Activated CD4-positive, alpha-beta memory T cell treated with anti-CD3 and anti-CD28 coated beads for 36 hours (primary cell): ENCODE measurements around the gene CSNK1G1. TPM values are rescaled to one million over a fixed set of nuclear protein-coding genes. Genes with fewer than 3 reads are reported as not detected.
"Not testable (repeated sequence)": the region's sequence is repeated elsewhere in the genome, so short reads cannot be mapped to it uniquely, and the experiment has no call there.

Source experiments
- CTCF ChIA-PET: fragments of 350-600 bp; sonication (Branson Sonifier 250); formaldehyde crosslinking; loops from one replicate; lab custom pipeline; 2021; ENCODE audit warnings: antibody characterized with exemption, inconsistent platforms; lab: Charles Lee
- POLR2A ChIA-PET: fragments of 350-600 bp; sonication (Branson Sonifier 250); formaldehyde crosslinking; loops from one replicate; lab custom pipeline; 2021; ENCODE audit warnings: antibody characterized with exemption; lab: Charles Lee
- DNase-seq: peaks from one replicate; pipeline ENCODE4 v3.0.0-alpha.2; 2020
- H3K27ac Mint-ChIP-seq: one replicate; pipeline ENCODE4 v1.8.0; 2021; ENCODE audit warnings: mixed read lengths
- H3K27me3 Mint-ChIP-seq: one replicate; pipeline ENCODE4 v1.8.0; 2021; ENCODE audit warnings: mixed read lengths
- H3K36me3 Mint-ChIP-seq: one replicate; pipeline ENCODE4 v1.8.0; 2021; ENCODE audit warnings: mixed read lengths
- H3K4me1 Mint-ChIP-seq: one replicate; pipeline ENCODE4 v1.8.0; 2021; ENCODE audit warnings: low read depth, mixed read lengths
- H3K4me3 Mint-ChIP-seq: one replicate; pipeline ENCODE4 v1.8.0; 2021; ENCODE audit warnings: mild to moderate bottlenecking, mixed read lengths
- H3K9me3 Mint-ChIP-seq: one replicate; pipeline ENCODE4 v1.8.0; 2021; ENCODE audit warnings: mixed read lengths
- intact Hi-C: fragments of 100-400 bp; cut with micrococcal nuclease; formaldehyde crosslinking; loops from one replicate; pipeline ENCODE4 v1.15.1; 2023
- total RNA-seq, 2 experiments: library from RNA; stranded (reverse); gene quantifications; one replicate each; pipeline ENCODE4 v1.2.3, GENCODE V29; 2021

CSNK1G1 gene
- total RNA-seq, 2 experiments from 2014 or later: 17.5 to 20.9 TPM

GRCh38 chr15:64348455-64348854, 7.5 kb downstream of the CSNK1G1 start:
- H3K4me1 Mint-ChIP-seq: peaks cover 3% of the 10 kb centered on the region
- H3K27ac Mint-ChIP-seq: no peak overlapping the region
- intact Hi-C loops: no loop called here
- H3K36me3 Mint-ChIP-seq: peaks cover 12% of the 10 kb centered on the region
- no peaks in the 10 kb centered on the region for H3K9me3 Mint-ChIP-seq
- no peaks in the 10 kb centered on the region for H3K27me3 Mint-ChIP-seq
- ChIA-PET CTCF (no interaction called here), POLR2A (no interaction called here)
- no peak overlapping the region for H3K4me3 Mint-ChIP-seq
- DNase-seq: no peak

- H3K27me3 Mint-ChIP-seq, H3K4me3 Mint-ChIP-seq, H3K9me3 Mint-ChIP-seq, H3K4me1 Mint-ChIP-seq, CTCF ChIA-PET, DNase-seq, POLR2A ChIA-PET, intact Hi-C loops, H3K27ac Mint-ChIP-seq: not testable (repeated sequence)
- peaks cover 16% of the 10 kb centered on the region for H3K36me3 Mint-ChIP-seq
Observed at GRCh38 chr15:64346242-64346641, 9.7 kb downstream of the CSNK1G1 start.

GRCh38 chr15:64344651-64345294, 11.2 kb downstream of the CSNK1G1 start:
- H3K36me3 Mint-ChIP-seq: peaks cover 16% of the 10 kb centered on the region
- H3K4me1 Mint-ChIP-seq: peaks cover 7% of the 10 kb centered on the region
- H3K27me3 Mint-ChIP-seq: no peaks in the 10 kb centered on the region
- H3K9me3 Mint-ChIP-seq: no peaks in the 10 kb centered on the region
- ChIA-PET POLR2A (no interaction called here), CTCF (interaction anchor here (1.0 to 1.3 kb wide), 3 partner anchors 10 to 309 kb away, joined by 3 read pairs; no protein-coding TSS in a partner anchor)
- DNase-seq: no peak
- intact Hi-C loops: no loop called here
- no peak overlapping the region for H3K4me3 Mint-ChIP-seq
- no peak overlapping the region for H3K27ac Mint-ChIP-seq

GRCh38 chr15:64343841-64344240, 12.1 kb downstream of the CSNK1G1 start:
- CTCF ChIA-PET: no interaction called here
- DNase-seq: no peak

GRCh38 chr15:64343222-64343621, 12.8 kb downstream of the CSNK1G1 start:
- ChIA-PET CTCF (no interaction called here), POLR2A (no interaction called here)
- no peak overlapping the region for H3K4me3 Mint-ChIP-seq
- H3K9me3 Mint-ChIP-seq: no peaks in the 10 kb centered on the region
- no peaks in the 10 kb centered on the region for H3K27me3 Mint-ChIP-seq
- H3K4me1 Mint-ChIP-seq: peaks cover 7% of the 10 kb centered on the region
- DNase-seq: no peak
- H3K27ac Mint-ChIP-seq: no peak overlapping the region
- intact Hi-C loops: no loop called here
- peaks cover 15% of the 10 kb centered on the region for H3K36me3 Mint-ChIP-seq

More at GRCh38 chr15:64343841-64344240, 12.1 kb downstream of the CSNK1G1 start:
- no peak overlapping the region for H3K4me3 Mint-ChIP-seq
- H3K9me3 Mint-ChIP-seq: no peaks in the 10 kb centered on the region
- no peak overlapping the region for H3K27ac Mint-ChIP-seq
- POLR2A ChIA-PET: no interaction called here
- peaks cover 7% of the 10 kb centered on the region for H3K4me1 Mint-ChIP-seq
- intact Hi-C loops: no loop called here
- no peaks in the 10 kb centered on the region for H3K27me3 Mint-ChIP-seq
- H3K36me3 Mint-ChIP-seq: peaks cover 17% of the 10 kb centered on the region

GRCh38 chr15:64341961-64342360, 14.0 kb downstream of the CSNK1G1 start:
- no peaks in the 10 kb centered on the region for H3K27me3 Mint-ChIP-seq
- ChIA-PET POLR2A (no interaction called here), CTCF (no interaction called here)
- no peak for DNase-seq
- H3K27ac Mint-ChIP-seq: no peak overlapping the region
- H3K9me3 Mint-ChIP-seq: no peaks in the 10 kb centered on the region
- intact Hi-C loops: no loop called here
- H3K4me1 Mint-ChIP-seq: peaks cover 11% of the 10 kb centered on the region
- H3K4me3 Mint-ChIP-seq: no peak overlapping the region
- peaks cover 8% of the 10 kb centered on the region for H3K36me3 Mint-ChIP-seq

GRCh38 chr15:64340355-64340754, 15.6 kb downstream of the CSNK1G1 start:
- no peak for DNase-seq
- Mint-ChIP-seq H3K4me3 (no peak overlapping the region), H3K4me1 (peaks cover 18% of the 10 kb centered on the region), H3K27ac (no peak overlapping the region), H3K27me3 (no peaks in the 10 kb centered on the region), H3K36me3 (peaks cover 8% of the 10 kb centered on the region), H3K9me3 (no peaks in the 10 kb centered on the region)
- ChIA-PET POLR2A (no interaction called here), CTCF (no interaction called here)
- intact Hi-C loops: no loop called here

GRCh38 chr15:64337761-64338160, 18.2 kb downstream of the CSNK1G1 start:
- ChIA-PET CTCF (interaction anchor here (1.0 kb wide), 1 partner anchor 392 kb away, joined by 3 read pairs; no protein-coding TSS in a partner anchor), POLR2A (no interaction called here)
- Mint-ChIP-seq H3K27ac (no peak overlapping the region), H3K9me3 (no peaks in the 10 kb centered on the region), H3K36me3 (peaks cover 8% of the 10 kb centered on the region), H3K4me1 (peaks cover 31% of the 10 kb centered on the region), H3K27me3 (no peaks in the 10 kb centered on the region), H3K4me3 (no peak overlapping the region)
- no peak for DNase-seq
- intact Hi-C loops: no loop called here

GRCh38 chr15:64333986-64334929, 21.7 kb downstream of the CSNK1G1 start:
- Mint-ChIP-seq H3K9me3 (no peaks in the 10 kb centered on the region), H3K4me3 (no peak overlapping the region), H3K27ac (peak overlapping the region; percentile 44), H3K4me1 (peaks cover 31% of the 10 kb centered on the region), H3K27me3 (no peaks in the 10 kb centered on the region), H3K36me3 (peaks cover 8% of the 10 kb centered on the region)
- ChIA-PET CTCF (interaction anchor here (1.0 kb wide), 1 partner anchor 20 kb away, joined by 3 read pairs; no protein-coding TSS in a partner anchor), POLR2A (no interaction called here)
- intact Hi-C loops: no loop called here
- peak; percentile 60 for DNase-seq

- H3K27me3 Mint-ChIP-seq: no peaks in the 10 kb centered on the region
- intact Hi-C loops: no loop called here
- ChIA-PET POLR2A (no interaction called here), CTCF (no interaction called here)
- H3K9me3 Mint-ChIP-seq: no peaks in the 10 kb centered on the region
- no peak overlapping the region for H3K4me3 Mint-ChIP-seq
- peaks cover 5% of the 10 kb centered on the region for H3K36me3 Mint-ChIP-seq
- no peak for DNase-seq
- H3K27ac Mint-ChIP-seq: peak overlapping the region; percentile 44
- H3K4me1 Mint-ChIP-seq: peaks cover 31% of the 10 kb centered on the region
Observed at GRCh38 chr15:64333516-64333915, 22.5 kb downstream of the CSNK1G1 start.

GRCh38 chr15:64331668-64332067, 24.3 kb downstream of the CSNK1G1 start:
- DNase-seq, intact Hi-C loops, POLR2A ChIA-PET, H3K9me3 Mint-ChIP-seq, H3K27me3 Mint-ChIP-seq, H3K4me3 Mint-ChIP-seq, H3K27ac Mint-ChIP-seq, CTCF ChIA-PET, H3K36me3 Mint-ChIP-seq: not testable (repeated sequence)
- H3K4me1 Mint-ChIP-seq: peaks cover 28% of the 10 kb centered on the region

GRCh38 chr15:64326975-64327374, 29.0 kb downstream of the CSNK1G1 start:
- CTCF ChIA-PET, H3K4me1 Mint-ChIP-seq, H3K36me3 Mint-ChIP-seq, H3K9me3 Mint-ChIP-seq, POLR2A ChIA-PET, intact Hi-C loops, H3K27ac Mint-ChIP-seq, DNase-seq, H3K4me3 Mint-ChIP-seq, H3K27me3 Mint-ChIP-seq: not testable (repeated sequence)
